DOHH2 (cell line): ENCODE results near the gene AMPD3.

ENCODE experiments used
- CTCF ChIP-seq: fragments of 200-600 bp; sonication (generic); IDR thresholded peaks from one replicate; pipeline ENCODE4 v1.5.1; 2014; ENCODE audit warnings: antibody characterized with exemption, mild to moderate bottlenecking, low read depth, low read length; ENCODE audit not compliant: poor library complexity, severe bottlenecking
- EZH2phosphoT487 ChIP-seq: fragments of 200-600 bp; sonication (generic); IDR thresholded peaks from 2 replicates; pipeline ENCODE4 v1.6.1; 2017; ENCODE audit warnings: borderline replicate concordance, mild to moderate bottlenecking, antibody characterized with exemption, low read length, moderate library complexity, mixed read lengths

- no peak for TF ChIP-seq CTCF
- no peak for TF ChIP-seq EZH2phosphoT487
These were observed 28.1 kb downstream of the AMPD3 start for GRCh38 chr11:10483174-10483573.
